GM21576 (cell line): ENCODE results near the gene ABCG1.

Experiments
- ATAC-seq: cut with Tn5 transposase; IDR thresholded peaks from one replicate; pipeline ENCODE4 v1.9.1; 2021; ENCODE audit warnings: mild to moderate bottlenecking, moderate library complexity; ENCODE audit not compliant: unreplicated experiment

ABCG1 gene

DNA sequence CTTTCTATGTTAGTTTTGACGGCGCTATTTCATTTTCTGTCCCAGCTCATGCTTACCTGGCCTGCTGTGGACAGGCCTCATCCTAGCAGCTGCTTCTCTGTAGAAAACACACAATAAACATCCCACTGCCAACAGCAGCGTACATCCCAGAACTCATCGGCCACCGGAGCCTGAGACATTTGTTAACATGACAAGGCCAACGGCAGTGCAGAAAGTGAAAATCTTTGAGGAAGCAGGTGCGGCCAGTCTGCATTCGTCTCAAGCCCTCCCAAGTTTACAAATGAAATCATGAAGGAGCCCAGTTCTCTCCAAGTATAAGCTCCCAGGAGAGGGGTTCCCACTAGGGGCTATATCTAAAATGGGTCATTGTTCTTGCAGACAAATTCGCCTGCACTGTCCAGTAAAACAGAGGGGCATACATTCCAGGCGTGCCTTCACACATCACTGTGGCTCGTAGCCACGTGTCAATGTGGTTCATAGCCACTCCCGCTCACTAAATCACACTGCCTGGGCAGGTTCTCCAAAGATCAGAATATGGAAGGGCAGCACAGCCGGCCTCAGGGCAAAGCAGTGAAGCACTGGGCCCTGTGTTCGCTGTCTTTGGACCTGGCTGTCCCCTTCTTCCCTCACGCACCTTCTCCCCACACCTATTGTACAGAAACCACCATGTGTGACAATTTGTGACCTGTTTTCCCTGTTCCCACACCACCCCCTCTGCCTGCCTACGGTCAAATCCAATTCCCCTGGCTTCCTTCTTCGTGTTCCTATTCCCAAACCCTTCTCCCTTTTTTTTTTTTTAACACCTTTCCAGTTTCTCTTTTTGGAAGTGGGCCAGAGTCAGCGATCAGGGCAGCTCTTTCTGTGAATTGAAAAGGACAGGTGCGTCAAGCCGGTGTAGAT, 27.0 kb upstream of the ABCG1 start:
- ATAC-seq = no peak

DNA sequence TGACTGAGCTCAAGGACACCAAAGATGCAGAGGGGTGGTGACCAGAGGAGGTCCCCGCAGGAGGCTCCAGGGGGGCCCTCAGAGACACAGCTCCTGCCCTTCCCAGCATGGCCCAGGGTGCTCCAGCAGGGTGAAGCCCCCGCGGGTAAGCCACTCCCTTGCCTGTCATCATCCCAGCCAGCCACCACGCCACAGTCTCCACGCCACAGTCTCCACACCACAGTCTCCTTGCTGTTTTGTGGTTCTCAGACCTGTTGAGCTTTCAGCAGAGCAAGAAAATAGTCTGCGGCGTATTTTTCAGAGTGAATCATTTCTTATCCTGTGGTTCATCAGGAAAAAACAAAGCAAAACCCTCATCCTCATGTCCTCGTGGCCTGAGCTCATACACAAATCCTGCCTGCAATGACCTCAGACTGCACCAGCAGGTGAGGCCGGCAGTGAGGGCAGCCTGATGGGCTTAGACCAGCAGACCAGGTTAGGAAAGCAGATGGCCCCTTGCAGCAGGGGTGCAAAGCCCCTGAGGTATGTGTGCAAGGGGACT, 25.7 kb upstream of the ABCG1 start:
- no peak for ATAC-seq

DNA sequence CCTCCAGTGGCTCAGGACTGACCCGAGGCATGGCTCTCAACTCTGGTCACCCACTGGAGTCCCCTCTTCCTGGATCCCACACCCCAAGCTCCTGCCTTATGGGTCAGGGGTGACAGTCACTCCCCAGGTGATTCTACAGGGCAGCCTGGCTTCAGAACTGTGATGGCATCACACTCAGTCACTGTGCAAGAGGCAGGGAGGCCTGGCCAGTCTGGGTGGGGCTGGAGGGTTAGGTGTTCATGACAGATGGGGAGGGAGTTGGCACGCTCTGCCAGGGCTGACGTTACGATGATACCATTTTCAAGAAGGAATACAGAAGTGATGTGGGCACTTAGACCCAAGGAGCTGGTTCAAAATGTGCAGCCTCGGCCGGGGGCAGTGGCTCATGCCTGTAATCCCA, 25.2 kb upstream of the ABCG1 start:
- no peak for ATAC-seq

DNA sequence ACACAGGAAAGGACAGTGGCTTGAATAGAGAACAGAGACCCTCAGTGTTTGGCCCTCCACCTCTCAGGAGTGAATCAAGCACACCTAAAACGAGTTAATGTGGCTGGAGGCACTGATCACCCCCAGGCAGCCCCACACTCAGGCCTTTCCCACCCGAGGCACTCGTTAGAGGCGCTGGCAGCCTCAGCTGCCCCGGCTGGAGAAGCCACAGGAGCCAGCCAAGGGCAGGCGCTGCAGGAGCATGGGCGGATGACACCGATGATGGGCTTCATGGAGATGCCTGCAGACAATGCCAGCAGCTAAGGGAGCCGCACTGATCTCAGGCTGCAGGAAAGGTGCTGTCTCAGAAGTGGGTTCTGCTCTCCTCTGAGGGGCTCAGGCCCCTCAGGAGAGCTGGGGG, 24.1 kb upstream of the ABCG1 start:
- no peak for ATAC-seq

DNA sequence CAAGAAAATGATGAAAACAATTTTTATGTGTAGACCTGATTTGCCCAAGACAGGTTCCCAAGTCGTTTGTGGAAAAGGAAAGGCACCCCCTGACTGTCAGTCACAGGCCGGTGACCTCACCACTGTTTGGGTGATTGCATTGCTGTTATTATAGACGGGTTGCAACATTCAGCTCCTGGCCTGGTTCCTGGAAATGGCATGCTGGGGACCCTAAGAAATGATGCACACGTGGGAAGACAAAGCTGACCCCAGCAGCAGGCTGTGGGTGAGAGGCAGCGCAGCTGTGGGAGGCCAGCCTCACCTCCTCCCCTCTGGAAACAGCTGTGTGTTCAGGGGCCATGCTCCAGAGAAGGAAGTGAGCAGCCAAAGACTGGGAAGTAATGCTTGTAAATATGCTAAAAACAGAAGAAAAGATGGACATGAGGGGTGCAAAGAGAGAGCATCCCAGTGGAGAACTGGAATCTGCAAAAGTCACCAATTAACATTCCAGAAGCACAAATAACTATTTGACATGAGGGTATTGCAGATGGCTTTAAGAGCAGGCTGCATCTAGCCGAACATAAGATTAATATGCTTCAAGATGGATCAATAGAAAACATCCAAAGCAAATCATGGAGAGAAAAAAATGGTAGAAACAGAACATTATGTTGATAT, 23.4 kb upstream of the ABCG1 start:
- ATAC-seq = no peak

DNA sequence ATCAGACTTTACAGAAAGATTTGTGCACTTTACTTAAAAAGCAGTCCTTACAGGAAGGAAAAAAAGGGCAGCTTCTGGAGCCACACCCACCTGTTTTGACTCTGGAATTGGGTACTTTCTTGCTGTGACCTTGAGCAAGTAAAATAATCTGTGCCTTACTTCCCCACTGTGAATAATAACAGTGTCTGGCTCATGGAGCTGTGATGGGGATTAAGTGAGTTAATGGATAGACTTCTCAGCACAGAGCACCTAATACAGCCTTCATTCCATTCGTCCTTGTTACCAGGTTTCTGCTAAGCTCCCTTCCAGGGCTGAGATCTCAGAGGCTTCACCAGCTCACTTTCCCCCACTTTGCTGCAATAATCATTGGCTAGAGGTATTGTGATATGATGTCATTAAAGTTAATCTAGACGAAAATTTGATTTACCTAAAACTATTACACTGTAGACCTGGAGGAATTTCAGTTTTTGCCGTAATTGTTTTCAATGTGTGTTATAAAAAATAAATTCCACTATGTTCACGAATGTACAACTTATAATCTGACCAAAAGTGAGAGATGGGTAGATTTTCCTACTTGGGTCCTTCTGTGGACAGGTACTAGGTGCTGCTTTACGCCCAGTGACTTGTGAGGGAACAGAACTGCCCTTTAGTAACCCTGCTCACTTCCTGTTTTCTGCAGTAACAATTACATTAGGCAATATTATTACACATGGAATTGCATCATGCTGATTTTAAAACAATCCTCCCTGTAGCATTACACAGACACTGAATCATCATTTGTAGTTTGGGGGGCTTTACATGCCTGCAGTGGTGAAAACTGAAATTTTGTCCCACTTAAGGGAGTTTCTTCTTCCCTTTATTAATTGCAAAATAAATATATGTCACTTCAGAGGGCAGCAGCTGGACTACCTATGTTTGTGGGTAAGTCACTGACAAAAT, 19.7 kb upstream of the ABCG1 start:
- no peak for ATAC-seq

DNA sequence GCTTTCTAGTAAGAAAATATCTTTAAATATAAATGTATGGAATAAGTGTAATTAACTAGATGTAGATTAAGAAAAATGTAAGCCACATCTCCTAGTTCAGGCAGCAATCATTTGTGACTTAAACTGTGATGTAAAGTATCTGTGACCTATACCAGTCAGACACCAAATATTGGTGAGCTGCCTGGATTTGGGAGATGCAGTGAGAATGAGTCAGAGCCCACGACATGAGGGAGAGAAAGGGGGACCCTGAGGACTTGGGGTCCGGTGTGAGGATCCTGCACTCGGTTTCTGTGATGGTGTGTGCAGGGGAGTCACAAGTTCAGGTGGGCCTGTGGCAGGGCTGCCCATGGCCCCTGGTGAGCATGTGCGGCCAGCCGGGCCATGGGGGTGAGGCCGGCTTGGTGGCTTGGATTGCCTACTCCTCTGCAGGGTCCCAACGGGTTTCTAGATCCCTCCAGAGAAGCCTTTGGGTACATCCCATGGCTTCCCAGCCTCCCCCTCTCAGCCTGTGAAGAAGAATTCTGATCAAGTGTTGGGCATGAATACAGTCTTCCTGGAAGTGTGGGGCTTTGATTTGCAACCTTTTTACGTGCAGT, 19.0 kb upstream of the ABCG1 start:
- ATAC-seq = no peak

DNA sequence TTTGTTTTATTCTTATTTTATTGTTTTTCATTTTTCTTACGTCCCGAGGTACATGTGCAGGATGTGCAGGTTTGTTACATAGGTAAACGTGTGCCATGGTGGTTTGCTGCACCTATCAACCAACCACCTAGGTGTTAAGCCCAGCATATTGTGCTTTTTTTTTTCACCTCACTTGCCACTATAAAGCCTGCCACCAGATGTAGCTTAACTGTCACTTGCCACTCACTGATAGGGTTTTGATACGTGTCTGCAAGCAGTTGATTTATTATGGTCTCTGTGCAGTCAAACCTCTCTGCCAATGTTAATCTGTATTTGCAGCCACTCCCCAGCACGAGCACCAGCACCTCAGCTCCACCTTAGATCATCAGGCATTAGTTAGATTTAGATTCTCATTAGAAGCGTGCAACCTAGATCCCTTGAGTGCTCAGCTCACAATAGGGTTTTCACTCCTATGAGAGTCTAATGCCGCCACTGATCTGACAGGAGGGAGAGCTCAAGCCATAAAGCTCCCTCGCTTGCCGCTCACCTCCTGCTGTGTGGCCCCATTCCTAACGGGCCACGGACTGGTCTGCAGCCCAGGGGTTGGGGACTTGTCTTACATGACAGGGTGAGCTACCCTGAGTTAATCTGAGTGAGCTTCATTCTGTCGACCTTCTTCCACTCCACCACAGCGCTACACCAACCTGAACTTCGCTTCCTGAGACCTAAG, 17.9 kb upstream of the ABCG1 start:
- ATAC-seq = no peak

DNA sequence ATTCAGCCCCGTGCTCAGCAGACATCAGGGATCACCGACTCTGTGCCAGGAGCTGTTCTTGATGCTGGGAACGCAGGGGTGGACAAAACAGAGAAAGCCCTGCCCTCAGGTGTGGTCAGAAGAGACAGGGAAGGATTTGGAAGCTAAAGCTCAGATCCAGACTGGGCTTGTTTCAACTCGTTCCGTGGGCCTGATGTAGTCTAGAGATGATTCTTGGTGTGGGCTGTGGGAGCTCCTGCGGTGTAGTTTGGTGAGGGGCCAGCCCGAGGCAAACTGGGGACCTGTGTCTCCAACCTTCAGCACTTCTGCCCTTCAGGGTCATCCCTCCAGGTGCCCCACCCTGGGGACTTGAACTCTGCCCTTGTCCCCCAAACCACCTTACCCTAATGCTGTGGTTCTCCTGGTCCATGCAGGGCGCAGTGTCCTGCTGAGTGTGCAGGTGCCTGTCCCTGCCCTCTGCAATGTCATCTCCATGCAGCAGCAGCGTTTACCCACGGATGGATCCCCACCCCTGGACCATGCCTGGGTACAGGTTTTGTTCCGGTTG, 17.3 kb upstream of the ABCG1 start:
- ATAC-seq = no peak

DNA sequence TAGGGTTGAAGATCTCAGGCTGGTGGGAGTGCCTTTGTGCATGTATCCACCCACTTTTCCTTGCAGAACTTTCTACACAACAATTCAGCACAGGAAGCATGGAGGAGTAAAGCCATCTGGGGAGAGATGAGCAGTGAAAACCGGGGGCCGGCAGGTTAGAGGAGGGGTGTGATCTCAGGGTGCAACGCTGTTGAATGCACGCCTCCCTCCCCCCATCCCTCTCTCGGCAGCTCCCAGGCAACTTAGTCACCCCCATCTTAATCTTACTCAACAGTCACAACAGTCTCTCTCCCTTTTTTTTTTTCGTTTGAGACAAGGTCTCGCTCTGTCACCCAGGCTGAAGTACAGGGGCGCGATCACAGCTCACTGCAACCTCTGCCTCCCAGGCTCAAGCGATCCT, 16.6 kb upstream of the ABCG1 start:
- no peak for ATAC-seq

DNA sequence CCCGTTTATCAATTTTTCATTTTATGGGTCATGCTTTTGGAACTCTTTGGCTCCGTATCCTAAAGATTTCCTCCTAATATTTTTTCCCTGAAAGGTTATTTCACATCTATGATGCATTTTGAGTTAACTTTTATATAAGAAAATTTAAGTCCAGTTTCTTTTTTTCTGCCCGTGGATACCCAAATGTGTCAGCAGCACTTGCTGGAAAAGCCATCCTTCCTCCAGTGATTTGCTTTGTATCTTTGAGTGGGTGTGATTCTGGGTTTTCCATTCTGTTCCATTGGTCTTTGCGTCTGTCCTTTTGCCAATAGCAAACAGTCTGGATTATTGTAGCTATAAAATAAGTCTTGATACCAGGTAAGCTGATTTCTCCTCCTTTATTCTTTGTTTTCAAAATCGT, 15.6 kb upstream of the ABCG1 start:
- no peak for ATAC-seq

DNA sequence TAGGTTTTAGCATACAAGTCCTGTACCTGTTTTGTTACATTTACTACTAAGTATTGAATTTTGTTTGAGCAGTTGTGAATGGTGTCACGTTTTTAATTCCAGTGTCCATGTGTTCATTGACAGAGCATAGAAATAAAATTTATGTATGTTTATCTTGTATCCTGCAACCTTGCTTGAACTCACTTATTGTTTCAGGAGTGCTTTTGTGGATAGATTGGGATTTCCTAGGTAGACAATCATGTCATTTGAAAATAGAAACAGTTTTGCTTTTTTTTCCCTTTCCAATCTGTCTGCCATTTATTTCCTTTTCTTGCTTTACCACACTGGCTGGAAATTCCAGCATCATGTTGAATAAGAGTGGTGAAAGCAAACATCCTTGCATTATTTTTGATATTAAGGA, 15.0 kb upstream of the ABCG1 start:
- no peak for ATAC-seq

DNA sequence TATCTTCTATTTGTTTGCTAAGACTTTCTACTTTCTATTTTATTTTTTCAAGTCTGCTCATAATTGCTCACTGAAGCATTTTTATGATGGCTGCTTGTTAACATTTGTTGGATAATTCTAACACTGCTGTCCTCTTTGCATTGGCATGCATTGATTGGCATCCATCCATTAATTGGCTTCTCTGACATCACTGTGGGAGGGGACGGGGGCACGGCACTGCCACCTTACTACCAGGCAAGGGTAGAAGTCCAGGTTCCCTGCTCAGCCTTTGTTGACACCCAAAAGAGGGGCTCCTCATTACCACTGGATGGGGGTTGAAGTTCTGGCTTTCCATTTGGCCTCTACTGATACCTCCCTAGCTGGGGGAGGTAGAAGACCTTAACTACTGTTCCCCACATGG, 11.5 kb upstream of the ABCG1 start:
- ATAC-seq = no peak

DNA sequence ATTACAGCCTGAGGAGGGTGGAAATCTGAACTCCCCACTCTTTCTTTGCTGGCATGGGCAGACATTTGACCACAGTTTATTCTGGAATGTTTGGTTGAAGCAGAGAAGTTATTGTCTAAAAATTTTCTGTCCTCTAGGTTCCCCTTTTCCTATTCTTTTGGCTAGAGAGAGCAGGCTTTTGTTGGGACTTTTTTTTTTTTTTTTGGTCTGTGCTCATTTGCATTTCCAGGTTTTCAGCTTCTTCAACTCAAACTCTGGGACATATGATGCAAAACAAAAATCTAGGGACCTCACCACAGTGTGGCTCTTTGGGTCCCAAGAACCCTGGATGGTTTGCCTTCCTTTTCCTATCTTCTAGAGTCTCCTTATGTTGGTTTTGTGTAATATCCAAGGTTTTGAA, 10.9 kb upstream of the ABCG1 start:
- ATAC-seq = no peak

DNA sequence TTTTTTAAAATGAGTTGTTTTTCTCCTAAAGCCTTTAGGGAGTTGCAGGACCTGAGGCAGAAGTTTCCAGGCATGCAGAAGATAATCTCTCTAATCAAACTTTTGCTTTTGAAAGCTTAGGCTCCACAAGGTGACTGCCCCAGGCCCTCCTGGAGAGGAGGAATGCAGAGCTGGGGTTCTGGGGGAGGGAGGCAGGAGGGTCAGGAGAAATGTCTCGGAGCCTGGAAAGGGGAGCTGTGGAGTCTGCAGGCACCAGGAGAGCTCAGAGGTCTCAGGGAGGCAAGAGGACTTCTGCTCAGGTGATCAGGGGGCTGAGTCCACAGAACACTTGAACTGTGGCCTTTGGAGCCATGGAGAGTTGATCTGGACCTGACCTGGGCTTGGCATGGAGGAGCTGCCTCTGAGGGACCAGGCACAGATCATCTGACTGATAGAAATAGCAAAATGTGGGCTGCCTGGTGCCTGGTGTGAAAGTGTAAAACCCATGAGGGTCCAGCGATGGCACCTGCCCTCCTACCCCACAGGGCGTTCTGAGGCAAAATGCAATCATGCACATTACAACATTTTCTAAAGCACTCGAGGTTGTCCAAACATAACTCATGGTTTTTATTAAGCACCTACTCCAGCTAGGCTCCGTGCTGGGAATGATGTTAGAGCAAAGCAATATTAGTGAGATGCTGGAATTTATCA, 10.0 kb upstream of the ABCG1 start:
- ATAC-seq = no peak

DNA sequence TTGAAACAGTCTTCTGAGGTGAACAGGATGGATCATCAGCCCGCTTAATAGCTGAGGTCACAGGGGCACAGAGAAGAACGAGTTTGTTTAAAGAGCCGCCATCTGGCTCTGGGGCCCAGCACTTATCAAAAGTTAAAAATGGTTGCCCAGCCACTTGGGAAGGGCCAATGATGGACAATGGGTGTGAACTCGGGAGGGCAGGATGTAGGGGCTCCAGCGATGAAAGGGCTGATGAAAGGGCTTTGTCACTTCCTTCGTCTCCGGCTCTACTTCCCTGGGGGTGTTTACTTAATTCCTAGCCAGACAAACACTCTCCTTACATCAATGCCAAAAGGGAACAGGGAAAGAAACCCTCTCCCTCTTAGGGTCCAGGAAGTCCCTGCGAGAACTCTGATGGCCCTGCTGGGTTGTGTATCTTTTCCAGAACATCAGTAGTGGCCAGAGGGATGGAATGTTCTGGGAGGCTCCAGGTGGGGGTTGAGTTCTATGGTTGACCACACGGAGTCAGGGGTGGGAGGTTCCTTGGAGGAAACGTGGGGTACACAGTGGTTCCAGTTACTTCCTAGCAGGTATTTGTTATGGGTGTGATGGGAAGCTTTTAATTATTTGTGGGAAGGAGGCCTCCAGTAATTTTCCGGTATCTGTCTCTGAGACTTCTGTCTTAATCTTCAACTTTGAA, 9.0 kb upstream of the ABCG1 start:
- no peak for ATAC-seq

DNA sequence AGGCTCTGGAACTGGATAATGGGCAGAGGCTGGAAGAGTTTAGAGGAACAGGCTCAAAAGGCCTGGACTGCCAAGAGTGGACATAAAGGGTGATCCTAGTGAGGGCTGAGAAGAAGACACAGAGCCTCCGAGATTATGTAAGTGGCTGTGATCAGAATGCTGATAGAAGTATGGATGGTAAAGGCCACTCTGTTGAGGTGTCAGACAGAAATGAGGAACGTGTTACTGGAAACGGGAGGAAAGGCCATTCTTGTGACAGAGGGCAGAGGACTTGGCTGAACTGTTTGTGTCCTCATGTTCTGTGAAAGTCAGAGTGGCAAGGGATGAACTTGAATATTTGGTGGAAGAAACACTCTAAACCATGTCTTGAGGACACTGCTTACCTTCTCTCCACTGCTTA, 6.7 kb upstream of the ABCG1 start:
- no peak for ATAC-seq

DNA sequence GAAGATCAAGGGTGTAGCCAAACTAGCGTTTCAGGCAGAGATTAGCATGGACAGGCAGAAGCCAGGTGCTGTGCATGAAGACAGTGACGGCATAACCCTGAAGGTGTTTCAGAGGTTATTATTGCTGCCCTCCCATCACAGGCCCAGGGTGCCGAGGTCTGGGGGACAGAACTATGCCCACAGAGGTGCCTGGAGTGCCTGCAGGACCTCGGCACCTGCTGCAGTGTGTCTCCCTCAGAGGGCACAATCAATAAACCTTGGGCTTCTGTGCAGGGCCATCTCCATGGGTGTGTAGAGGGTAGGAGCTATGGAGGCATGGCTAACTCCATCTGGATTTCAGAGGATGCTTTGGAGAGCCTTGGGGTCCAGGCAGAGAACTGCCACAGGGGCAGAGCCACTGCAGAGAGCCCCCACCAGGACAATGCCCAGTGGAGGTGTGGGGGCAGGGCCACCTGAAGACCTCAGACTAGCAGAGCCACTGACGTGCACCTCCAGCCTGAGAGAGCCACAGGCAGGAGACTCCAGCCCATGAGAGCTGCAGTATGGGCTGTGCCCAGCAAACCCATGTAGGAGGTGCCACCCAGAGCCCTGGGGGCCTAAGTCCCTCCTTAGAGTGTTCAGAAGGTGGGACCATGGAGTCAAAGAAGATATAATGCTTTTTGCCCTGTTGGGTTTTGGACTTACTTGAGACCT, 5.7 kb upstream of the ABCG1 start:
- no peak for ATAC-seq
